Measurements from ENCODE around the gene LYRM7.

LYRM7 gene

GRCh38 chr5:131214609-131215227 is 44.0 kb downstream of the LYRM7 start:
- no peak for DNase-seq (ENCODE audit: low read depth)

GRCh38 chr5:131217791-131218190 is 47.0 kb downstream of the LYRM7 start:
- DNase-seq (ENCODE audit: low read depth): no peak
- TF ChIP-seq CTCF (IDR thresholded peaks at IDR 0.05; ENCODE audit: control insufficient read depth, insufficient read depth, low read depth, low read length, missing control alignments): no peak
- H3K4me3 ChIP-seq (ENCODE audit: control insufficient read depth, low read depth, low read length): no peak overlapping the region

More at GRCh38 chr5:131214609-131215227, 44.0 kb downstream of the LYRM7 start:
- H3K4me3 ChIP-seq (ENCODE audit: control insufficient read depth, low read depth, low read length): no peak overlapping the region
- TF ChIP-seq CTCF (IDR thresholded peaks at IDR 0.05; ENCODE audit: control insufficient read depth, insufficient read depth, low read depth, low read length, missing control alignments): no peak

- TF ChIP-seq CTCF (IDR thresholded peaks at IDR 0.05; ENCODE audit: control insufficient read depth, insufficient read depth, low read depth, low read length, missing control alignments): no peak
- no peak for DNase-seq (ENCODE audit: low read depth)
- H3K4me3 ChIP-seq (ENCODE audit: control insufficient read depth, low read depth, low read length): no peak overlapping the region
Observed at GRCh38 chr5:131218392-131218791, 47.6 kb downstream of the LYRM7 start.

- DNase-seq (ENCODE audit: low read depth): no peak
- no peak for TF ChIP-seq CTCF (IDR thresholded peaks at IDR 0.05; ENCODE audit: control insufficient read depth, insufficient read depth, low read depth, low read length, missing control alignments)
- no peak overlapping the region for H3K4me3 ChIP-seq (ENCODE audit: control insufficient read depth, low read depth, low read length)
Observed at GRCh38 chr5:131220566-131220965, 49.8 kb downstream of the LYRM7 start.

- TF ChIP-seq CTCF (IDR thresholded peaks at IDR 0.05; ENCODE audit: control insufficient read depth, insufficient read depth, low read depth, low read length, missing control alignments): no peak
- no peak overlapping the region for H3K4me3 ChIP-seq (ENCODE audit: control insufficient read depth, low read depth, low read length)
- no peak for DNase-seq (ENCODE audit: low read depth)
Observed at GRCh38 chr5:131221008-131221703, 50.4 kb downstream of the LYRM7 start.

GRCh38 chr5:131221888-131222287 is 51.1 kb downstream of the LYRM7 start:
- DNase-seq (ENCODE audit: low read depth): no peak
- no peak overlapping the region for H3K4me3 ChIP-seq (ENCODE audit: control insufficient read depth, low read depth, low read length)
- TF ChIP-seq CTCF (IDR thresholded peaks at IDR 0.05; ENCODE audit: control insufficient read depth, insufficient read depth, low read depth, low read length, missing control alignments): no peak

Data from AG09309 (cell line).